Activated CD4-positive, CD25-positive, alpha-beta regulatory T cell treated with anti-CD3 and anti-CD28 coated beads, Interleukin-2, amount 50 U/mL, for 72 hours (primary cell): ENCODE measurements around the gene ZFPM1.
"Not testable (repeated sequence)": the region's sequence is repeated elsewhere in the genome, so short reads cannot be mapped to it uniquely, and the experiment has no call there.

Source experiments
- DNase-seq: peaks from one replicate; pipeline ENCODE4 v3.0.0; 2021

ZFPM1 gene

DNA sequence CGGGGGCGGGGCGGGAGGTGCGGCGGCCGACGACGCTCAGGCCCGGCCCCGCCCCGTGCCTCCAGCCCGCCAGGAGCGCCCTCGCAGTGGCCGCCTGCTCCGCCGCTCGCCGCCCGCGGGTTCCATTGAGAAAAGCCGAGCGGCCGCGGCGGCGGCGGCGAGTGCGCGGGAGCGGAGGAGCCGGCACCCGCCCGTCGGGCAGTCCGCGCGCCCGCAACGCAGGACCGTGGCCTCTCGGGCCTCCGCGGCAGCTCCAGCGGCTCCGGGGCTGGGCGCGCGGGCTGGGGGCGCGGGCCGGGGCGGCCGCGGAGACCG is at the start of gene ZFPM1:
ZFPM1 (plus strand) TSS at position 64 of the 315 bp plus-strand sequence. CDS start 359 bp downstream, outside the sequence.
- no peak for DNase-seq

DNA sequence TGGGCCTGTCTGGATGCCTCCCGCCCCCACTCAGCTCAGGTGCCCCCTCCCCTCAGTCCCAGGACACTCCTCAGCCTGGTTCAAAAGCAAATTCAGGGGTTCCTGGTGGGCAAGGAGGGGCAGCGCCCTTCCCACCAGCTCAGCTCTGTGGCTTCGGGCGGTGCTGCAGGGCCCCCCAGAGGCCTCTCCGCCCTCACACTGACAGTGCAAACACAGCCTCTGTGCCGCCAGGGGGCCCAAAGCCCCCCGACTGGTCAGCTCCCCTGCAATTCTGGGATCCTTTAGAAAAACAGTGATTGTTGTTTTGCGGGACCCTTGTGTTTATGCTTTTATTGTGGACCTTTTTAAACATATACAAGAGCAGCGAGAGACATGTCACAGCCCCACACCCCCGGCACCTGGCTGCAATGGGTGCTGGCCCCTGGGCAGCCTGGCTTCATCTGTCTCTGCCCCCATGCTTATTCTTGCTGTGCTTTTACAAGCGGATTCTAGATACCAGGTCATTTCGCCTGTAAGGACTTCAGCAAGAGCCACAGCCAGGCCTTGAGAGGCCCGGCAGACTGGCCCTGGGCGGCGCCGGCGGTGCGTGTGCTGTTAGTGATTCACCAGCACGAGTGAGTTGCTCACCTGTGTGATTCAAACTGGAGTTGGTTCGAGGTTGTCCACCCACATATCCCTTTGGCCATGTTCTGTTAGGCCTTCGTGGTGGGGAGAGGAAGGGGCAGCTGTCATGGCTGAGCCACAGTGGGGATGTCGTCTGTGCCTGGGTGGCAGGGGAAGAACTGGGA is 49.1 kb upstream of the ZFPM1 start:
- DNase-seq: no peak

DNA sequence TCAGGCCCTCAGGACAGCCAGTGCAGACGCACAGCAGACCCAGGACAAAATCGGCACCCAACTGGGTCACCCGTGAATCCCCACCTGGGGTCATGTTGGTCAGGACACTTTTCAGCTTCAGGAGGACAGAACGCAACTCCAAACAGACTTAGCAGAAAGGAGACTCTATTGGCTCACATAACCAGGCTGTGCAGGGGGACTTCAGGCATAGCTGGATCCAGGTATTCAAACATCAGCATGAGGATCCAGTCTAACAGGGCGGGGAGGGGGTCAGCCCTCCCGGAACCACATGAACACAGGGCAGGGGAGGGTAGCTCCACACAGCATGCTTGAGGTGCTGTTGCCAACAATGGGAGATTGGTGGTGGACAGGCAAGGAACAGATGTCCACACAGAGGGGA is 48.3 kb upstream of the ZFPM1 start:
- DNase-seq: no peak

DNA sequence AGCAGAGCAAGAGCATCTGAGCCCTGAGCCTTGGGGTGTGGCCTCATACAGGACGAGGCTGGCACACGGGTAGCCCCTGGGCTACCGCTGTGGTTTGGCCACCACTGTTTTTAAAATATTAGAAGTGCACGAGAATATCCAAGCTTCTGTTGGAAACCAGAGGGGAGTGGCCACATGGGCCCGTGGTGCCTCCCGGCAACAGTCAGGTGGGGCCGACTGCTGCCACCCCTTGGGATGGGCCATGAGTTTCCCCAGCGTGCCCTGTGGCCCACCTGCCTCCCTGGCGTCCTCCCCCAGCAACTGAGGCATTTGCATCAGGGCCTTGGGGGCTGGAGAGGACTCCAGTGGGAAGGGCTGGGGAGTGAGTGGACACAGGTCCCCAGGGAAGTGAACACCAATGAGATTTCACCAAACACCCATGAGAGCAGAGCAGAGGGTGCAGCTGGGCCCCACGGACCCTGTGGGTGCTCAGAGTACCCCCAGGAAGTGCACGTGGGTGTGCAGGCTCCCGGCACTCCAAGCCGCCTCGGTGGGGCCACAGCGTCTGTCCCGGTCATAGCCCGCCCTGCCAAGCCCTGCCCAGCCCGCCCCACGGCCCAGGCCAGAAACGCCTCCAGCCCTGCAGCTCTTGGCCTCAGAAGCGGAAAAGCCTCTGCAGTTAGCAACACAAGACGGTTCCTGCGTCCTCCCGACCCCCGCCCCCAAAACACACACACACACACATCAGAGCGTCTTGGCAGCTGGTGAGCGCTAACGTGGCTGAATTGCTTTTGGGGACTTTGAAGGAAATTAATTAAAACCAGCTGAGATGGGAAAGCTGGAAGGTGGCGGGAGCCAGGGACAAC is 47.6 kb upstream of the ZFPM1 start:
- DNase-seq: no peak

DNA sequence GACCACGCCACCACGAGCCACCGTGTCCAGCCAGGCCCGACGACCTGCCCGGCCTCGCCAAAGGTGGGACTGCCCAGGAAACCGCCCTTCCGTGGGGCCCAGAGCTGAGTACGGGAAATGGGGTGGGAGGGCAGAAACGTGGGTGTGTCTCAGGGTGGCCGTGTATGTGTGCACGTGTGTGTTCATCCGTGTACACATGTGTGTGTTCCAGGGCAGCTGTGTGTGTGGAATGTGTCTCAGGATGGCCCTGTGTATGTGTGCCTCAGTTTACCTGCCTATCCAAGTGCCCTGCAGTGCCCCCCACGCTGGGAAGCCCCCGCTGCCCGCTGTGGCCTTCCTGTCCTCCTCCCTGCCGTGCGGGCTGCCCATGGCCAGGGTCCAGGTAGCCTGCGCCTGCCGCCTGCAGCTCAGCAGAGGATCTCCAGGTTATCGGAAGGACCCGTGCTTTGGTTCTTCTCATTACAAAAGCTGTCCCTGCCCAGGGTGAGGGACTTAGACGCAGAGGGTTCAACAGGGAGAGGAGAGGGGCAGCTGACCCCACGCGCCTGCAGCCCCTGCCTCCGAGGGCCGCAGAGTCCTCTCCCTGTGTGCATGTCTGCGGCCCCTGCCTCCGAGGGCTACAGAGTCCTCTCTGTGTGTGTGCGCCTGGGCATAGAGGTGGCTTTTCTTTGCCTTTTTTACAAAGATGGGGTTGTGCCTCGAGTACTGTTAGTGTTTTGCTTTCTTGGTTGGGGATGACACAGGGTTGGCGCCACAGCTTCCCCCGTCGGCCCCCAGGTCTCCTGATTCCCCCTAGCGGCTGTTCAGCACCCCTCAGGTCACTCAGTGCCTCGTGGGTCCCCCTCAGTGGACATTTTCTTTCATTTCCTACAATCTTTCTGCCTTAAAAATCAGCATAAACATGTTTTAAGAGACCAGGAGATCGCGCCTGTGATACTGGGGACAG is 46.7 kb upstream of the ZFPM1 start:
- DNase-seq: no peak

DNA sequence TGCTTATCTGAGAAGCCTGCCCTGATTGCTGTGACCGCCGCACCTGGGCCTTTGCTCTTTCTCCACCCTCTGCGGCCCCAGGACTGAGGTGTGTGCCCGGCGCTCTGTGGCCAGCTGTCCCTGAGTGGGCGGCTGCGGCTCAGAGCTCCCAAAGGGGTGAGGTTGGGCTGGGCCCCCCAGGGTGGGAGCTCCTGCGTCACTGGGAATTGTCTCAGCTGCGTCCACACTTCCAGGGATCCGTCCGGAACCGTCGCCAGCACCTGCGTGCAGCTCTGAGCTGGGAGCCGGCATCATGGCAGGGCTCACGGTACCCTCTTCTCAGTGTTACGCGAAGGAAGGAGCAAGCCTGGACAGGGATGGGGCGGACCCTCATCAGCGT is 46.0 kb upstream of the ZFPM1 start:
- DNase-seq: no peak

DNA sequence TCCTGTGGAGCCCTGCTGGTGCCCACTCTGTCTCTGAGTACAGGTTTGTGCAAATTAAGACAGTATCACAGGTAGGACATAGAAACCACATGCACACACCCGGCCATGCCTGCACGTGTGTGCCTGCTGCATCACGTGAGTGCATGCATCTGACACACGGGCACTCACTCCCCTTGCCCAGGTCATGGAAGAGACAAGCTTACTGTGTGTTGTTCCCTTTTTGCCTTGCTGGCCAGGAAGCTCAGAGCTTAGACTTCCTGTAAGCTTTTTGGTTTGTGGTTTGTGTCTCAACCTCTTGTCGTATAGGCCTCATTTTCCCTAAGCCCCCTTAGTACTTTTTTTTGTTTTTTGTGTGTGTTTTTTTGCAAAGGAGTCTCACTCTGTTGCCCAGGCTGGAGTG is 45.3 kb upstream of the ZFPM1 start:
- DNase-seq: no peak

DNA sequence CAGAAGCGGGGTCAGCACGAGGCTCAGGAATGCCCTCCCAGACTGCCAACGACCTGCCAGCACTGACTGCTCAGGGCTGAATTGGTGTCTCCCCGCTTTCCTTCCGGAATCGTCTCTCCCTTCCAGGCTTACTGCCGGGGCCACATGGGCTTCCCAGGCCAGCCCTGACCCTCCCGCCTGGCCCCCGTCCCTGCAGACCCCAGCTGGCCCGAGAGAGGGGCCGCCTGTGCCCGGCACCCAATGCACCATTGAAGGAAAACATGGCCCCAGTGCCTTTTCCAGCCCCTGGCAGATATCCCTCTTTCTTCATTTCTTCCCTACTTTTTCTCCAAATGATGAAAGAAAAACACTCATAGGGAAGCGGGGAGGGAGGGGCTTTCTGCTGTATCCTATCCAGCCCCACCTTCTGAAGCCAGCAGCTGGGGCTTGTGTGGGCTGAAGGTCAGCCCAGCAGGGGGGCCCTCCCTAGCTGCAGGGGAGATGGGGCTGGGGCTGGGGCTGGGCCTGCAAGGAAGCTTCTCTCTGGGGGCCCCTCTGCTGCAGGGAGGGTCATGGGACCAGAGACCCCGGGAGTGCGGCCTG is 44.4 kb upstream of the ZFPM1 start:
- no peak for DNase-seq

DNA sequence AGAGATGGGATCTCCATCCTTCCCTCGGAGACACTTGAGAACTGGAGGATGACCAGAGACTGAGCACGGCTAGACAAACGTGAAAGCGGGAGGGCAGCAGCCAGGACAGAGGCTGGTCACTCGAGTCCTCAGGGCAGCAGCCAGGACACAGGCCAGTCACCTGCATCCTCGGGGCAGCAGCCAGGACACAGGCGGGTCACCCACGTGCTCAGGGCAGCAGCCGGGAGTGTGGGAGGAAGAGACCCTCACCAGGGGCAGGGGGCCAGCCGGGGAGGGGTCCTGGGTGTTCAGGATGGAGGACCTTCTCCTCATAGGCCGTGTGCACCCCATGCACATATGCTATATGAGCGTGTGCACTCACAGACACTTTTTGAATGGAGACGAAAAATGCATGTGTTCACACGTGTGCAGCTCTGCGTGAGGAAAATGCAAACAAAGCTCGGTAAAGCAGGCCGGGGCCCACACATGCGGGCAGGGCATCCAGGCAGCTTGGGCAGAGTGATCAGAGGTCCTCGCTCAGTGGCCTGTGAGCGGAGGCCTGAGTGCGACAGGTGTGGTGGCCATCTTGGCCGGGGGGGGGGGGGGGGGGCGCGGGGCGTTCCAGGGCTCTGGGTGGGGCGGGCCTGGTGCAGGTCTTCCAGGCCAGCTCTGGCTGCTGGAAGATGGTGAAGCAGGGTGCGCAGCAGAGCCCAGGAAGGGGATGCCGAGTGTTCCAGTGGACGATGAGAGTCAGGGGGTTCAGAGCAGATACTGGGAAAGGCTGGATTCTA is 43.6 kb upstream of the ZFPM1 start:
- DNase-seq: no peak

DNA sequence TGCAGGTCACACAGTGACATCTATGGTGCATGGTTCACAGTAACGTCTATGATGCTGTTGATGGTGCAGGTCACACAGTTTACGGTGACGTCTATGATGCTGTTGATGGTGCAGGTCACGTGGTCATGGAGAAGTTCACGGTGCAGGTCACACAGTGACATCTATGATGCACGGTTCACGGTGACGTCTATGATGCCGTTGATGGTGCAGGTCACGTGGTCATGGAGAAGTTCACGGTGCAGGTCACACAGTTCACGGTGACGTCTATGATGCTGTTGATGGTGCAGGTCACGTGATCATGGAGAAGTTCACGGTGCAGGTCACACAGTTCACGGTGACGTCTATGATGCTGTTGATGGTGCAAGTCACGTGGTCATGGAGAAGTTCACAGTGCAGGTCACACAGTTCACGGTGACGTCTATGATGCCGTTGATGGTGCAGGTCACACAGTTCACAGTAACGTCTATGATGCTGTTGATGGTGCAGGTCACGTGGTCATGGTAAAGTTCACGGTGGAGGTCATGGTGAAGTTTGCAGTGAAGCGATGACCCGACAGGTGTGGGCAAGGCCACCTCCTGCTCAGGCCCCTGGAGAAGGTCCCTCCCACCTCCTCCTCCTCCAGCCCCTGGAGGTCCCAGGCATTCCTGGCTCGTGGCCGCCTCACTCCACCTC is 42.6 kb upstream of the ZFPM1 start:
- not testable (repeated sequence) for DNase-seq

DNA sequence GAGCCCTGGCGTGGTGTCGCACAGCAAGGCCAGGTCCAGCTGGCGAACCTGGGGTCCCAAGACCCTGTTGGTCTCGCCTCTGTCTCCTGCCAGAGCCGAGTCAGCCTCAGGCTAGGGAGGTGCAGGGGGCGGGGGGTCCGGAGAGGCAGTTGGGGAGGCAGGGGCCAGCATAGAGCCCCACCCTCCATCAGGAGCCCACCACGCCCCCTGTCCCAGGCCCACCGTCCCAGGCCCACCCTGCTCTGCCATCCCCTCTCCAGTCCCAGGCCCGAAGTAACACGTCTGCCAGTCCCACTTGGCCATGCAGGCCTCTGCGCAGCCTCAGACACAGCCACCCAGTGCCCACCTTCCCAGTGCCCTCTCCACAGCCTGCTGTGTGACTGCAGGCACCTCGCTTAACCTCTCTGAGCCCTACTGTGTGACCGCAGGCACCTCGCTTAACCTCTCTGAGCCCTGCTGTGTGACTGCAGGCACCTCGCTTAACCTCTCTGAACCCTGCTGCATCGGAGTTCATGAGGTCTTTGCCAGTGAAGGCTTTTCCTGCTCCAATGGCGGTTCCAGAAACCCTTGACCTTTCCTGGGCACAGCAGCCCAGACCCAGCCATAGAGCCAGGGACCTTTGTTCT is 41.0 kb upstream of the ZFPM1 start:
- DNase-seq: no peak

DNA sequence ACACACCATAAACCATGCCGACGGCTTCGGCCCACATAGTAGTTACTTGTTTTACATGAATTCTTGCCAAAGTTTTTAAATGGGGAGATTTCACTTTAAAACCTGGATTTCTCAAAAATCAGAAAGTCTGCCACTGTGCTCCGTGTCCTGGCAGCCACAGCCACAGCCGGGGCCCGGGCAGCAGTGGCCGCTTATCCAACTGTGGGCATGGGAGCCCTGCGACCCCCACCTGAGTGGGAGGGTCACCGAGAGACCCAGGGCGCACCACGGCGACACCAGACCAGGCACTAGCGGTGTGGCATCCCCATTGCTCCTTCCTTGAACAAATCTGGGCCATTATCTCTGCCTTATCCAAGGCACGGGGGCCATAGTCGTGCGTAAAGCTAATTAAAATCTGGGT is 40.3 kb upstream of the ZFPM1 start:
- no peak for DNase-seq

DNA sequence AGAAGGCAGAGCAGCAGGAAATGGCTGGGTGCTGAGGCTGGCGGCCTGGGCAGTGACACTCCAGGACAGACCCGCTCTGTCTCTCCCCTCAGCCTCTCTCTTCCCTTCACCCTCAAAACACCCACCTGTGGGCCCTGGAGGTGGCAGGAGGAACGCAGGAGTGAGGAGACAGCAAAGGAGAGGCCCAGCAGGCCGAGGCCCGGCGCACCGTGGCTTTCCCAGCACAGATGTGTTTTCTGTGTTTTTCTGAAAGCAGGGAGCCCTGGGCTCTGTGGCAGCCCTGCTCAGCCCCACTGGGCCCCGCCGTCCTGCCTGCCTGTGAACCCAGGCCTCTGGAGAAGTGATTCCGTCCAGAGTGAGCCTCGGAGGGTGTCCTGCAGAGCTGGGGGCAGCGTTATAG is 39.8 kb upstream of the ZFPM1 start:
- DNase-seq: no peak

DNA sequence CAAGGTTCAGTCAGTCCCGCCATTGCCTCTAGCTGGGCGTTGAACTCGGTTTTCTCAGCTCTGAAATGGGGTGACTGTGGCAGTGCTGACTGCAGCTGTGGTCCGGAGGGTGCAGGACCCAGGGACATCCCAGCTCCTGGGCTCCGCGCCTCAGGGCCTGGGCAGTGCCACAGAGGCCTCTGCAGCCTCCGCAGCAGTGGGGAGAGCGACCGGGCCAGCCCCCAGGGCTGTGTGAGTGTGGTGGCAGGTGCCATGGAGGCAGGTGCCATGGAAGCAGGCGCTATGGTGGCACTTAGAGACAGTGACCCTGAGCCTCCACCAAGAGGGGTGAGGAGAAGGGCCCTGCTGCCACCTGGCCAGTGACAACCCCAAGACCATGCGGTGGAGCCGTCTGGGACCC is 39.4 kb upstream of the ZFPM1 start:
- no peak for DNase-seq

DNA sequence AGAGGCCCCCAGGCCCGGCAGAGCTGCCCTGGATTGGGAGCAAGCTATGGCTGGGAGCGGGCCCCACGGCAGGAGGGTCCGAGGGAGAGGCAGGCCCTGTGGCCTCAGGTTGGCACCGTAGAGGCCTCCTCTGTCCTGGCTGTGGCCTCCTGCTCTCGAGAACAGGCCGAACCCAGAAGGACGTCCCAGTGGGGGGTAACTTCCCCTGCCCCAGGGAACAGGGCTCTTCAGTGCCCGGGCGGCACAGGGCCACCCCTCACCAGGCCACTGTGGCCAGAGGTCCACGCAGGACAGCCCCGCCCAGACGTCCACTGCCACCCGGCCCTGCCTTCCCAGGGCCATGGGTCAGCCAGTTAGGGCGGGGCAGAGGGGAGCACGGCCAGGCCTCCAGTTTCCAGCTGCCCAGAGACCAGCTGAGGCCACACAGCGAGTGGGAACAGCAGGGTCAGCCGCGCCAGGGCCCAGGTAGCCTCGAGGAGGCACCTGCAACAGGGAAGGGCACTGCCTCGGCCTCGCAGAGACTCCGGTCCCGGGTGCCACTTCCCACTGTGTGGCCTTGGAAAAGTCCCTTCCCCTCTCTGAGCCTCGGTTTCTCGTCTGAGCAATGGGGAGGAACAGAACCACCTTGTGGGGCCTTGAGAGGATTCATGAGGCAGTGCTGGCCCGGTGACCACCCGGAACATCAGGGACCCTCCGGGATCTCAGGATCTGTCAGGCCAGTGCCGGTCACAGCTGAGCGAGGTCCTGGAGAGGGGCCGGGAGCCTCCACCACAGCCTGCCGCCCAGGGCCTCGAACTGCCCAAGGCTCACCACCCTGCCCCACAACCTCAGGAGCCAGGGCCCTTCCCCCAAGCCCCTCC is 38.3 kb upstream of the ZFPM1 start:
- DNase-seq: no peak

DNA sequence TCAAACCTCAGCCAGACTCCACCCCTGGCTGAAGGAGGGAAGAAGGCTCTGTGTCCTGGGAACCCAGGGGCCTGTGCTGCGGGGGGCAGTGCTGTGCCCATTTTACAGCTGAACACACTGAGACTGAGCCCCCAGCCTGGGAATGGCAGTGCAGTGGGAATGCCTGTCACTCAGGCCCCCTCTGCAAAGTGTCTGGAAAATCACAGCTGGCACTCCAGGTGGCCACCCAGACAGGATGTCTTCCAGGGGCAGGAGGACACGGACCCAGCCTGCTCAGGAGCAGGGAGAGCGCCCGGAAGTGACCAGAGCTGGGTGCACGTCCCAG is 37.7 kb upstream of the ZFPM1 start:
- no peak for DNase-seq

DNA sequence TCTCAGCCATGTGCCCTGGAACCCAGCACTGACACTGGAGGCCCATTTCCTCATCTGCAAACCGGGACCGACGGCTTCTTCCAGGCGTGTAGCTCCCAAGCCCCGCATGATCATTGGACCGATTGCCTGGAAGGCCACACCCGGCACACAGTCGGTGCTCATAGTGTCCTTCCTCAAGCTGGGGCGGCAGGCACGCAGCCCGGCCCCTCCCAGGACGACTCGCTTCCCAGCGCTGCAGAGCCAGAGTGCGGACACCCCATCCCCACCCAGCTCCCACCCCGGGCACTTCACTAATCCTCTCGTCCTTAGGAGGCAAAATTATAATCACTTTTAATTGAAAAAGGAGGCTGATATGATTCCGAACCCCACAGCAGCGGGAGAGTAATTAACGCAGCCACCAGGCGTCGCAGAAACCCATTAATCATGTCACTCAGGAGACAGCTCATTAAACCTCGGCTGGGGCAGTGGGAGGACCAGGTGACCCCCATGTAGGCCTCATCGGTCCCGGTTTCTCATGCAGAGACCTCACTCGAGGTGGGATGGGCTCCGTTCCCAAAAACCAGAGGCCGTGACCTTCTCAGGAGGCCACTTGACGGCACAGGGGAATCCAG is 37.3 kb upstream of the ZFPM1 start:
- DNase-seq: no peak

DNA sequence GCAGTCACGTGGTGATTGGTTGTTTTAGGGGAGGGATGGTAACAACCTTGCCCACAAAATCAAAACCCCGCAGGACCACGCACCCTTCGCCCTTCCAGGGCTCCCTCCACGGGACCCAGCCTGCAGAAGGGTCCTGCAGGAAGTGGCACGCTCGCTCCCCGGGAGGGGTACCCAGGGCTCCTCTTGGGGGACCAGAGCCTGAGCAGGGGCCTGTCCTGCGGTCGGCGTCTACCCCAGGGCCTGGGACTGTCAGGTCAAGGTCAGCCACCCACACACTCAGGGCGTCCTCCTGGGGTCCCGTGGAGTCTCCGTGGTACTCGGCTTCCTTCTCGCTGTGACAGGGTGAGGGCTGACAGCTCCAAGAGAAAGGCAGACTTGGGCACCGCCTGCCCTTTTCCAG is 36.4 kb upstream of the ZFPM1 start:
- no peak for DNase-seq

DNA sequence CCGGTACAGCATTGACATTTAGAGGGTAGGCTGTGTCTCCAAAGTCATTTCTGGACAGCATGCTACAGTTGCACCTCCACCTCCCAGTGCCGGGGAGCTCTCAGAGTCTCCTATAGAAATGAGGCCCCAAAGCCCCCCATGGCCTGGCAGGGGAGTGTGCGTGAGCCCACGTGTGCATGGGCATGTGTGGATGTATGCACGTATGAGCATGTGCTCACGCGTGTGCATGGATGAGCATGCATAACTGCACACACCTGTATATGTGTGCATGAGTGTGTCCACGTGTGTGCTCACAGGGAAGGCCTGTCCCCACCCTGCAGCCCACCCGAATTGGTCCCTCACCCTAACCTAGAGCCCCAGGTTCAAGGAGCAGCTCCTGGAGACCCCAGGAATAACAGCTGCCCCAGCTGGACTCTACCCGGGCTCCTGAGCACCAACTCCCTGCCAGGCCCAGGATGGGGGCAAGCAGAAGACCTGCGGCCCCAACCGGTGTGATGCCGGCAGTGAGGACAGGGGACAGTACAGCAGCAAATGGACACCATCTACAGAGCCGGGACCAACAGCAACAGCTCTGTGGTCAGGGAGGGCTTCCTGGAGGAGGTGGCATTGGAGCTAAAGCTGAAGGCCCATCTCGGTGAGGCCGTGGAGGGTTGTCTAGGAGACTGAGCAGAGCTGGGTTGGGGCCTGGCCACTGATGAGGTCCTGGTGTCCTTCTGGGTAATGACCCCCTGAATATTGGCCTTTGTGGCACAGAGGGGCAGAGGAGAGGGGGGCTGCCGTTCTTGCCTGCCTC is 35.2 kb upstream of the ZFPM1 start:
- no peak for DNase-seq
